Endothelial cell (in vitro differentiated cells): ENCODE data around the gene PABPN1. TPM values are rescaled to one million over a fixed set of nuclear protein-coding genes. Genes with fewer than 3 reads are reported as not detected.

Experiments
- DNase-seq: peaks from one replicate; pipeline ENCODE4 v3.0.0; 2021; ENCODE audit warnings: low spot score
- H3K27ac Mint-ChIP-seq: one replicate; pipeline ENCODE4 v1.8.0; 2021; ENCODE audit warnings: mixed read lengths, inconsistent platforms; ENCODE audit not compliant: unreplicated experiment
- H3K27me3 Mint-ChIP-seq: one replicate; pipeline ENCODE4 v1.8.0; 2021; ENCODE audit warnings: mild to moderate bottlenecking, moderate library complexity, mixed read lengths, inconsistent platforms; ENCODE audit not compliant: unreplicated experiment
- H3K36me3 Mint-ChIP-seq: one replicate; pipeline ENCODE4 v1.8.0; 2021; ENCODE audit warnings: mild to moderate bottlenecking, low read depth, mixed read lengths, inconsistent platforms; ENCODE audit not compliant: unreplicated experiment
- H3K4me1 Mint-ChIP-seq: one replicate; pipeline ENCODE4 v1.8.0; 2021; ENCODE audit warnings: mild to moderate bottlenecking, mixed read lengths, inconsistent platforms; ENCODE audit not compliant: unreplicated experiment
- H3K4me3 Mint-ChIP-seq: one replicate; pipeline ENCODE4 v1.8.0; 2021; ENCODE audit warnings: mild to moderate bottlenecking, mixed read lengths, inconsistent platforms; ENCODE audit not compliant: unreplicated experiment
- H3K9me3 Mint-ChIP-seq: one replicate; pipeline ENCODE4 v1.8.0; 2021; ENCODE audit warnings: mixed read lengths, inconsistent platforms; ENCODE audit not compliant: unreplicated experiment
- total RNA-seq: library from RNA; stranded (reverse); fragmentation: NEBNext Ultra II Directional; extraction: Animal tissue kit (Norgen Biotek cat#: 25700); gene quantifications from one replicate; pipeline ENCODE4 v1.2.1, GENCODE V29; 2021; ENCODE audit not compliant: unreplicated experiment
- TF ChIP-seq, protein P1 (sequence below): fragments of 200-600 bp; sonication (generic); IDR thresholded peaks from one replicate; pipeline ENCODE4 v1.5.0; 2021; ENCODE audit warnings: antibody characterized with exemption; ENCODE audit not compliant: unreplicated experiment

Gene PABPN1
- total RNA-seq, 1 donor from 2014 or later: 191 TPM

DNA sequence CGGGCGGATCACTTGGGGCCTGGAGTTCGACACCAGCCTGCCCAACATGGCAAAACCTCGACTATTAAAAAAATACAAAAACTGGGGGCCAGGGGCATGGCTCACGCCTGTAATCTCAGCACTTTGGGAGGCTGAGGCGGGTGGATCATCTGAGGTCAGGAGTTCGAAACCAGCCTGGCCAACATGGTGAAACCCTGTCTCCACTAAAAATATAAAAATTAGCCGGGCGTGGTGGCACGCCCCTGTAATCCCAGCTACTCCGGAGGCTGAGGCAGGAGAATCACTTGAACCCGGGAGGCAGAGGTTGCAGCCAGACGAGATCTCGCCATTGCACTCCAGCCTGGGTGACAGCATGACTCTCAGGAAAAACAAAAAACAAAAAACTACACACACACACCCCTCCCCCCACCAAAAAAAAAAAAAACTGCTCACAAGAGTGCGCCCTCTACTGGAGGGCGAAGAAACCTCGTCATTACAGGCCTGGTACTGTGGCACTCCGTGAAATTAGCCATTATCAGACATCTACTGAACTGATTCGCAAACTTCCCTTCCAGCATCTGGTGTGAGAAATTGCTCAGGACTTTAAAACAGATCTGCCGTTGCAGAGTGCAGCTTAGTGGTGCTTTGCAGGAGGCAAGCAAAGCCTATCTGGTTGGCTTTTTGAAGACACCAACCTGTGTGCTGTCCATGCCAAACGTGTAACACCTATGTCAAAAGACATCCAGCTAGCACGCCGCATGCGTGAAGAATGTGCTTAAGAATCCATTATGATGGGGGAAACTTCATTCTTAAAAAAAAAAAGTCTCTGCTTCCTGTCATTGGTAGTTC, 26.3 kb upstream of the PABPN1 start:
- peak; percentile 49 for DNase-seq
- H3K27ac Mint-ChIP-seq: peak overlapping the region; percentile 91

DNA sequence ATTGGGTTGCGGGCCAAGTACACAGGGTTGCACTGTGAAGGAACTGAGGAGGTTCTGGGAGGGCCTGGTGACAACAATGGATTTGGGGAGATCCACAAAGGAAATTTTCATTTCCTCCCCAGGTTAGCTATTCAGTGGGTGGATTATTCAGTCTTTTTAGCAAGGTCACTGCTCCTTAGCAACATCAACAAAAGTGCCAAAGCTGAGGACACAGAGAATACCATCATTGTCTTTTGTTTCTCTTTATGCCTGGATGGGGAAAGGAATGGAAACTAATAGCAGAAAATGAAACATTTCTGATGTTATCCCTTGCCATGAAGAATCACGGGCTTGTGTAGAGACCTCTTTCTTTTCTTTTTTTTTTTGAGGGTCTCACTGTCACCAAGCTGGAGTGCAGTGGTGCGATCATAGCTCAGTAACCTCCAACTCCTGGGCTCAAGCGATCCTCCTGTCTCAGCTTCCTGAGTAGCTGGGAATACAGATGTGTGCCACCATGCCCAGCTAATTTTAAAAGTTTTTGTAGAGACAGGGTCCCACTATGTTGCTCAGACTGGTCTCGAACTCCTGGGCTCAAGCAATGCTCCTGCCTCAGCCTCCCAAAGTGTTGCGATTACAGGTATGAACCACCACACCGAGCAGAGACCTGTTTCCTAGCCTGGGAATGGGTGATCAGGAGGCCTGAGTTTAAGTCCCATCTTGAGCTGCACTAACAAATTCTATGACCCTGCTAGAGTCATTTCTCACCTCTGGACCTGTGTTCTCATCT, 25.1 kb upstream of the PABPN1 start:
- Mint-ChIP-seq H3K36me3 (peaks cover 18% of the 10 kb centered on the region), H3K9me3 (no peaks in the 10 kb centered on the region), H3K27me3 (peaks cover 14% of the 10 kb centered on the region), H3K4me3 (no peak overlapping the region), H3K27ac (peak overlapping the region; percentile 84), H3K4me1 (peaks cover 36% of the 10 kb centered on the region)
- DNase-seq: no peak
- TF ChIP-seq, protein P1, sequence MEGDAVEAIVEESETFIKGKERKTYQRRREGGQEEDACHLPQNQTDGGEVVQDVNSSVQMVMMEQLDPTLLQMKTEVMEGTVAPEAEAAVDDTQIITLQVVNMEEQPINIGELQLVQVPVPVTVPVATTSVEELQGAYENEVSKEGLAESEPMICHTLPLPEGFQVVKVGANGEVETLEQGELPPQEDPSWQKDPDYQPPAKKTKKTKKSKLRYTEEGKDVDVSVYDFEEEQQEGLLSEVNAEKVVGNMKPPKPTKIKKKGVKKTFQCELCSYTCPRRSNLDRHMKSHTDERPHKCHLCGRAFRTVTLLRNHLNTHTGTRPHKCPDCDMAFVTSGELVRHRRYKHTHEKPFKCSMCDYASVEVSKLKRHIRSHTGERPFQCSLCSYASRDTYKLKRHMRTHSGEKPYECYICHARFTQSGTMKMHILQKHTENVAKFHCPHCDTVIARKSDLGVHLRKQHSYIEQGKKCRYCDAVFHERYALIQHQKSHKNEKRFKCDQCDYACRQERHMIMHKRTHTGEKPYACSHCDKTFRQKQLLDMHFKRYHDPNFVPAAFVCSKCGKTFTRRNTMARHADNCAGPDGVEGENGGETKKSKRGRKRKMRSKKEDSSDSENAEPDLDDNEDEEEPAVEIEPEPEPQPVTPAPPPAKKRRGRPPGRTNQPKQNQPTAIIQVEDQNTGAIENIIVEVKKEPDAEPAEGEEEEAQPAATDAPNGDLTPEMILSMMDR: no peak

More for the DNA sequence above, 26.3 kb upstream of the PABPN1 start:
- TF ChIP-seq, protein P1: peak; percentile 94
- H3K4me1 Mint-ChIP-seq: peaks cover 34% of the 10 kb centered on the region
- H3K36me3 Mint-ChIP-seq: peaks cover 18% of the 10 kb centered on the region
- no peak overlapping the region for H3K4me3 Mint-ChIP-seq
- H3K27me3 Mint-ChIP-seq: peaks cover 10% of the 10 kb centered on the region
- no peaks in the 10 kb centered on the region for H3K9me3 Mint-ChIP-seq

DNA sequence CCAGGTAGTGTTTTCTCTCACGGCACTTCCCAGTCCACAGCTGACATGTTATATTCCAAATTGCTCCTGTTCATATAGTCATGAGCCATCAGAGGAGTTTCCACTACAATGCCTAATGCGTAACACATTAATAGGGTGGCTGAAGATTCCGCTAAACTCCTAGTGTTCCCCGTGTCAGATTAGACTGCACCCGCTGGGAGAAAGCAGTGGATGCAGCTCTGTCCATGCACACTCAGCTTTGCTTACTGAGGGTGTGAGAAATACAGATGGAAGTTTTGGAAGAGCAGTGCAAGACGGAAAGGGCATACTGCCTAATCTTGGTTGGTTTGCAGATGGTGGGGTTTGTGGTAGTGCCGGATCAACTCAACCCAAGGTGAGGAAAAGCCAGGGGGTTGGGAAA, 24.2 kb upstream of the PABPN1 start:
- no peak for DNase-seq
- TF ChIP-seq, protein P1: no peak
- Mint-ChIP-seq H3K9me3 (no peaks in the 10 kb centered on the region), H3K4me1 (peaks cover 36% of the 10 kb centered on the region), H3K4me3 (no peak overlapping the region), H3K27ac (no peak overlapping the region), H3K36me3 (peaks cover 18% of the 10 kb centered on the region), H3K27me3 (peaks cover 11% of the 10 kb centered on the region)

DNA sequence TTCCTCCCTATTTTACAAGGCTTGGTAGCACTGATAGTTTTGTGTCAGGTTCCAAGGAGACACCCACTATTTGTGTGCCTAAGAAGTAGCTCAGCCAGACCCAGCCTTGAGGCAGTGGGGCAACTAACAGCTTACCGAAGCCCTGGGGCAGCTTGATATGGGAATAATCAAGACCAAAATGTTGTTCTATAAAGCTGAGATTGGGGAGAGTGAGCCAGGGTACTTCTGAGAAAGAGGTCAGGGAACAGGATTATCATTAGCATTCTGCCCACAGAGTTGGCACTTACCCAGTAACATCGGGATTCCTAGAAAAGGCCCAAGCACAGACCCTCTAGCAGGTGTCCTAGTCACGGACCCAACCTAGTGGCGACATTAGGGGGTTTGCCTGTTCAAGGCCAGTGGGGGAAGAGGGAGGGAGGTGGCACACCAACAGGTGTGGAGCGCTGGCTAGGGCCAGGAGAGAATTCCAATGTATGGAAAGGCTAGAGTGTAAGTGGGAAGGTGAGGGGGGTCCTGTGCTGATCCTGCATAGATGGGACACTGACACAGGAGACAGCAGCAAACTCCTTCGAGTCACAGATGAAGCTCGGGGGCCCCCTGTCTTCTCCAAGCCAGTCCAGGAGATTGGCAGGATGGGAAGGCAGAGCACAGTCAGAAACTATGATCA, 23.5 kb upstream of the PABPN1 start:
- TF ChIP-seq, protein P1: no peak
- Mint-ChIP-seq H3K27ac (no peak overlapping the region), H3K4me3 (no peak overlapping the region), H3K27me3 (peaks cover 14% of the 10 kb centered on the region), H3K9me3 (no peaks in the 10 kb centered on the region), H3K36me3 (peaks cover 18% of the 10 kb centered on the region), H3K4me1 (peaks cover 39% of the 10 kb centered on the region)
- no peak for DNase-seq
